ENCODE data around the gene MGA. TPM values are rescaled to one million over a fixed set of nuclear protein-coding genes. Genes with fewer than 3 reads are reported as not detected.

The MGA gene
- 24.8 and 25.6 TPM in 2 replicates for total RNA-seq (2012; rRNA removed)

DNA sequence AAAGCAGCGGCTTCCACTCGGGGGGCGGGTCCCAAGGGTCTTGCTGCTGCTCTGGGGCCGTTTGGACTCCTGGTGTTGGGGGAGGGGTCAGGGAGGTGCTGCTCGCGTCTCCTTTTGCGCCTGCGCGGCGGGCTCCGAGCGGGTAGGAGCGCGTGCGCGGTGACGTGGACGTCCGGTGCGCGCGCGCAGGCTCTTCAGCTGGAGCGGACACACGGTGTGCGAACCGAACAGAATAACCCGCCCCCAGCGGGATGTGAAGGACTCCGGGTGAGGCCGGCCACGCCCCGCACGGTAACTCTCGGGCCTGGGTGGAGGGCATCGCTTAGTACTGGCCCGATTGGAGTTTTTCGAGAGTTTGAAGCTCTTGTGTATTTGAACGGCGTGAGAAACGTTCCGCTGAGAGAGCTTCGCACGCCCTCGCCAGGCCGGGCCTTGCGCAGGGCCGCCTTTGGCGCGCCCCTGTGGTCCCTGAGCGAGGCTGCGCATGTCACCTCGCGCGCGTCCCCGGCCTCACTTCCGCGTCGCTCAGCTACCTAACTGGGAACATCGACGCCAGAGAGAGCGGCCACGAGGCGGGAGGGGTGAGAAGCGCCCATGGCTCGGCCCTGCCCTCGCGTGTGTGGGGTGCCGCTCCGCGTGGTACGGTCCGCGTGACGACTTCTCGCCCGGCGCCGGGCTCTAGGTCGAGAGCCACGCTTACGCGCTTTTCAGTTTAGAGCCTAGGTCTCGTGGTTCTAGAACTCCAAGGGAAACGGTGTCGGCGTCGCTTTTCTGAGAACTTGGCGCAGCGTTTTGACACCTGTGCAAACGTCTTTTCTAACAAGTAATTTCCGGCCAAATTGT is at the start of gene MGA:
Gene MGA, plus strand, starts transcription at position 171 of the 843 bp plus-strand sequence.
- Histone ChIP-seq H3K27me3 (ENCODE audit: control insufficient read depth, insufficient read depth, low read length) (no peaks in the 10 kb centered on the region), H3K4me2 (ENCODE audit: low read length) (peak within 1 kb of the TSS; percentile 85), H3K9me3 (replicated peaks; ENCODE audit: low read length) (no peaks in the 10 kb centered on the region), H3K4me3 (ENCODE audit: low read length) (peak within 1 kb of the TSS; percentile 71), H3K9ac (ENCODE audit: low read depth, low read length) (peak within 1 kb of the TSS; percentile 59), H3K4me1 (ENCODE audit: control insufficient read depth, insufficient read depth, low read length) (peaks cover 39% of the 10 kb centered on the region), H3K36me3 (ENCODE audit: insufficient read depth, low read length) (no peaks in the 10 kb centered on the region)

- H3K9ac ChIP-seq (ENCODE audit: low read depth, low read length) = peak overlapping the region; percentile 68
These were observed 39.5 kb upstream of the MGA start for GRCh38 chr15:41620536-41621199.

DNA sequence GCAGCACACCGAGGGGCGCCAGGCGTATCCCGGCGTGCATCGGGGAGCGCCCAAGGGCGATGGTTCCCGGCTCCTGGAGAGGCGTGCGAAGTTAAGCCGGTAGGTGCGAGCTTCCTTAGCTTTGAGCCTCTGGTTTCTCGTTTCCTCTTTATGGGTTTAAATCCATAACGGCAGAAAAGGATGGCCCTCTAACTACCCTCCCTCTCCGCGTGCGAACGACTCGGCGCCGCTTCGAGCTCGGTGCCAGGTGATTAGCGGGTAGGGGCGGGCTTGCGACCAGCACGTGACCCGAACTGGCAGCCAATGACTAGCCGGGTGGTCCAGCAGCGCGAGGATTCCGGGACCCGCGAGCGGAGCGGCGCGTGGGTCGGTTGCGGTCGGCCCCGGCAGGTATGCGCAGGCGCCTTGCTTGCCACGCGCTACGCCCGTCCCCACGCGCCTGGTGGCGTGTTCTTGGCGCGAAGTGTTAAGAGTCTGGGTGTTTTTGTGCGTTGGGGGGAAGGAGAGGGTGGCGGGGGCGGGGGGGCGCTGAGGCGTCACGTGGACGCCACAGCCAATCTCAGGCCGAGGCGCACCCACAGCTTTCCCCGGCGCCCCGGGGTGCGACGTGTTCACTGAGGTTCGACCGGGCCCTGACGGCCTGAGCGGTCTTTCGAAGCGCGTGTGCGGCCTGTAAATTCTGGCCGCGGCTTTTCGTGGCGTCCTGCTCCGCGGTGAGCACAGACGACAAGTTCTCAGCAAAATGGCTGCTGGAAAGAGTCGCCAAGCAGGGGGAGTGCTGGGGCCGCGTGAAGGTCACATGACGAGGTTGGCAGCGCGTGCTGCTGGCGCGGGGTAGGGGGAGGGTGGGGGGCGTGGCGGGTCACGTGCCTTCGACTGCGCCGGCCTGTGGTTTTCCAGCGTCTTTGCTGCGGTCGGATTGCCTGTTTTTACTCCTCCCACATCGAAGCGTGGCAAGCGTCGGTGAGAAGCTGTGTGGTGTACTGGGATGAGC is 38.7 kb upstream of the MGA start:
- H3K4me3 ChIP-seq (ENCODE audit: low read length) = peak overlapping the region; percentile 69
- peaks cover 14% of the 10 kb centered on the region for H3K4me1 ChIP-seq (ENCODE audit: control insufficient read depth, insufficient read depth, low read length)
- H3K27me3 ChIP-seq (ENCODE audit: control insufficient read depth, insufficient read depth, low read length) = no peaks in the 10 kb centered on the region
- peak overlapping the region; percentile 68 for H3K9ac ChIP-seq (ENCODE audit: low read depth, low read length)
- no peaks in the 10 kb centered on the region for H3K36me3 ChIP-seq (ENCODE audit: insufficient read depth, low read length)
- peak overlapping the region; percentile 95 for H3K4me2 ChIP-seq (ENCODE audit: low read length)
- no peaks in the 10 kb centered on the region for H3K9me3 ChIP-seq (replicated peaks; ENCODE audit: low read length)

More at GRCh38 chr15:41620536-41621199, 39.5 kb upstream of the MGA start:
- Histone ChIP-seq H3K4me1 (ENCODE audit: control insufficient read depth, insufficient read depth, low read length) (peaks cover 14% of the 10 kb centered on the region), H3K9me3 (replicated peaks; ENCODE audit: low read length) (no peaks in the 10 kb centered on the region), H3K36me3 (ENCODE audit: insufficient read depth, low read length) (no peaks in the 10 kb centered on the region), H3K4me3 (ENCODE audit: low read length) (peak overlapping the region; percentile 69), H3K27me3 (ENCODE audit: control insufficient read depth, insufficient read depth, low read length) (no peaks in the 10 kb centered on the region), H3K4me2 (ENCODE audit: low read length) (peak overlapping the region; percentile 95)

DNA sequence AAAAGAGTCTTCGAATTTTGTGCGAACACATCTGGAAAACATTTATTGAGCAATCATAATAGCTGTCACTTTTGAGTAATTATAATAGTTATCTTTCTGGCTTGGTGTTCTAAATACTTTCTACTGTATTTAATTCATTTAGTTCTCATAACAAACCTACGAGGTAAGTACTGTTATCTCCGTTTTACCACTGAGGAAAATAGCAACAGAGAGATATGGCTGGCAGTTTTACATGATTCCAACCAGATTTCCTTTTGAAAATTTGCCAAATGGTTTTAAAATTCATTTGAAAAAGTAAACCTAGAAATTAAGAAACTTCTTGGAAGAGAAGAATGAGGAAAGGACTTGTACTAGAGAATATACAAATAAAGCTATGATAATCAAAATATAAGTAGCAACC is 37.3 kb upstream of the MGA start:
- Histone ChIP-seq H3K4me1 (ENCODE audit: control insufficient read depth, insufficient read depth, low read length) (peaks cover 14% of the 10 kb centered on the region), H3K9me3 (replicated peaks; ENCODE audit: low read length) (no peaks in the 10 kb centered on the region), H3K9ac (ENCODE audit: low read depth, low read length) (no peak overlapping the region), H3K4me3 (ENCODE audit: low read length) (no peak overlapping the region), H3K4me2 (ENCODE audit: low read length) (no peak overlapping the region), H3K27me3 (ENCODE audit: control insufficient read depth, insufficient read depth, low read length) (no peaks in the 10 kb centered on the region), H3K36me3 (ENCODE audit: insufficient read depth, low read length) (no peaks in the 10 kb centered on the region)

- Histone ChIP-seq H3K4me3 (ENCODE audit: low read length) (no peak overlapping the region), H3K27me3 (ENCODE audit: control insufficient read depth, insufficient read depth, low read length) (no peaks in the 10 kb centered on the region), H3K9ac (ENCODE audit: low read depth, low read length) (no peak overlapping the region), H3K4me1 (ENCODE audit: control insufficient read depth, insufficient read depth, low read length) (peaks cover 8% of the 10 kb centered on the region), H3K9me3 (replicated peaks; ENCODE audit: low read length) (no peaks in the 10 kb centered on the region), H3K36me3 (ENCODE audit: insufficient read depth, low read length) (no peaks in the 10 kb centered on the region), H3K4me2 (ENCODE audit: low read length) (no peak overlapping the region)
These were observed 33.0 kb upstream of the MGA start for GRCh38 chr15:41627203-41627602.

GRCh38 chr15:41629463-41629862 is 30.7 kb upstream of the MGA start:
- Histone ChIP-seq H3K9ac (ENCODE audit: low read depth, low read length) (no peak overlapping the region), H3K27me3 (ENCODE audit: control insufficient read depth, insufficient read depth, low read length) (no peaks in the 10 kb centered on the region), H3K9me3 (replicated peaks; ENCODE audit: low read length) (no peaks in the 10 kb centered on the region), H3K4me3 (ENCODE audit: low read length) (no peak overlapping the region), H3K36me3 (ENCODE audit: insufficient read depth, low read length) (no peaks in the 10 kb centered on the region), H3K4me1 (ENCODE audit: control insufficient read depth, insufficient read depth, low read length) (peaks cover 7% of the 10 kb centered on the region), H3K4me2 (ENCODE audit: low read length) (no peak overlapping the region)

- Histone ChIP-seq H3K4me1 (ENCODE audit: control insufficient read depth, insufficient read depth, low read length) (peaks cover 7% of the 10 kb centered on the region), H3K36me3 (ENCODE audit: insufficient read depth, low read length) (no peaks in the 10 kb centered on the region), H3K4me3 (ENCODE audit: low read length) (no peak overlapping the region), H3K9me3 (replicated peaks; ENCODE audit: low read length) (no peaks in the 10 kb centered on the region), H3K9ac (ENCODE audit: low read depth, low read length) (no peak overlapping the region), H3K27me3 (ENCODE audit: control insufficient read depth, insufficient read depth, low read length) (no peaks in the 10 kb centered on the region), H3K4me2 (ENCODE audit: low read length) (no peak overlapping the region)
These were observed 30.3 kb upstream of the MGA start for GRCh38 chr15:41629883-41630282.

- Histone ChIP-seq H3K4me1 (ENCODE audit: control insufficient read depth, insufficient read depth, low read length) (peaks cover 7% of the 10 kb centered on the region), H3K27me3 (ENCODE audit: control insufficient read depth, insufficient read depth, low read length) (no peaks in the 10 kb centered on the region), H3K4me3 (ENCODE audit: low read length) (no peak overlapping the region), H3K36me3 (ENCODE audit: insufficient read depth, low read length) (no peaks in the 10 kb centered on the region), H3K9ac (ENCODE audit: low read depth, low read length) (no peak overlapping the region), H3K4me2 (ENCODE audit: low read length) (no peak overlapping the region), H3K9me3 (replicated peaks; ENCODE audit: low read length) (no peaks in the 10 kb centered on the region)
These were observed 29.5 kb upstream of the MGA start for GRCh38 chr15:41630616-41631217.

GRCh38 chr15:41631880-41632470 is 28.2 kb upstream of the MGA start:
- no peaks in the 10 kb centered on the region for H3K9me3 ChIP-seq (replicated peaks; ENCODE audit: low read length)
- no peak overlapping the region for H3K4me2 ChIP-seq (ENCODE audit: low read length)
- no peaks in the 10 kb centered on the region for H3K27me3 ChIP-seq (ENCODE audit: control insufficient read depth, insufficient read depth, low read length)
- H3K4me3 ChIP-seq (ENCODE audit: low read length) = no peak overlapping the region
- H3K9ac ChIP-seq (ENCODE audit: low read depth, low read length) = no peak overlapping the region
- H3K36me3 ChIP-seq (ENCODE audit: insufficient read depth, low read length) = no peaks in the 10 kb centered on the region
- peaks cover 7% of the 10 kb centered on the region for H3K4me1 ChIP-seq (ENCODE audit: control insufficient read depth, insufficient read depth, low read length)

DNA sequence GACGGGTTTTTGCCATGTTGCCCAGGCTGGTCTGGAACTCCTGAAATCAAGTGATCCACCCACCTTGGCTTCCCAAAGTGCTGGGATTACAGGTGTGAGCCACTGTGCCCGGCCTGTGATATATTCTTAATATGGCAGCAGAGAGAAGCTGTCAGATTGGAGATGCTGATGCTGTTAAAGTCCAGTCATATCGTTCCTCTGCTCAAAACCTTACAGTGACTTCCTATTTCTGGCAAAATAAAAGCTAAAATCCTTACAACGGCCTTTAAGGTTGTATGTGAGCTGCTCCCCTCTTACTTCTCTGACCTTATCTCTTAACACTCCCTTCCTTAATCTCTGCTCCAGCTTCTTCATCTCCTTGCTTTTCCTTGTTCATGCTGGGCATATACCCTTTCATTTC is 26.6 kb upstream of the MGA start:
- H3K9ac ChIP-seq (ENCODE audit: low read depth, low read length) = no peak overlapping the region
- no peaks in the 10 kb centered on the region for H3K36me3 ChIP-seq (ENCODE audit: insufficient read depth, low read length)
- no peaks in the 10 kb centered on the region for H3K27me3 ChIP-seq (ENCODE audit: control insufficient read depth, insufficient read depth, low read length)
- H3K4me2 ChIP-seq (ENCODE audit: low read length) = no peak overlapping the region
- no peaks in the 10 kb centered on the region for H3K9me3 ChIP-seq (replicated peaks; ENCODE audit: low read length)
- peaks cover 7% of the 10 kb centered on the region for H3K4me1 ChIP-seq (ENCODE audit: control insufficient read depth, insufficient read depth, low read length)
- no peak overlapping the region for H3K4me3 ChIP-seq (ENCODE audit: low read length)

All from skeletal muscle satellite cell (primary cell).